GM12801 (cell line): ENCODE results near the gene CCDC82.

ENCODE experiments used
- TF ChIP-seq, protein P1 (sequence below): IDR thresholded peaks from one replicate; pipeline ENCODE4 v1.5.1; 2011; ENCODE audit warnings: control low read depth; ENCODE audit not compliant: insufficient read length; ENCODE audit errors: extremely low read depth

CCDC82 gene

GRCh38 chr11:96339706-96340554 is 49.8 kb downstream of the CCDC82 start:
- TF ChIP-seq, protein P1, sequence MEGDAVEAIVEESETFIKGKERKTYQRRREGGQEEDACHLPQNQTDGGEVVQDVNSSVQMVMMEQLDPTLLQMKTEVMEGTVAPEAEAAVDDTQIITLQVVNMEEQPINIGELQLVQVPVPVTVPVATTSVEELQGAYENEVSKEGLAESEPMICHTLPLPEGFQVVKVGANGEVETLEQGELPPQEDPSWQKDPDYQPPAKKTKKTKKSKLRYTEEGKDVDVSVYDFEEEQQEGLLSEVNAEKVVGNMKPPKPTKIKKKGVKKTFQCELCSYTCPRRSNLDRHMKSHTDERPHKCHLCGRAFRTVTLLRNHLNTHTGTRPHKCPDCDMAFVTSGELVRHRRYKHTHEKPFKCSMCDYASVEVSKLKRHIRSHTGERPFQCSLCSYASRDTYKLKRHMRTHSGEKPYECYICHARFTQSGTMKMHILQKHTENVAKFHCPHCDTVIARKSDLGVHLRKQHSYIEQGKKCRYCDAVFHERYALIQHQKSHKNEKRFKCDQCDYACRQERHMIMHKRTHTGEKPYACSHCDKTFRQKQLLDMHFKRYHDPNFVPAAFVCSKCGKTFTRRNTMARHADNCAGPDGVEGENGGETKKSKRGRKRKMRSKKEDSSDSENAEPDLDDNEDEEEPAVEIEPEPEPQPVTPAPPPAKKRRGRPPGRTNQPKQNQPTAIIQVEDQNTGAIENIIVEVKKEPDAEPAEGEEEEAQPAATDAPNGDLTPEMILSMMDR = no peak

GRCh38 chr11:96338910-96339705 is 50.6 kb downstream of the CCDC82 start:
- TF ChIP-seq, protein P1 = no peak

GRCh38 chr11:96337541-96338431 is 51.9 kb downstream of the CCDC82 start:
- TF ChIP-seq, protein P1 = no peak

- TF ChIP-seq, protein P1 = no peak
Observed at GRCh38 chr11:96335388-96335787, 54.3 kb downstream of the CCDC82 start.

- TF ChIP-seq, protein P1 = no peak
Observed at GRCh38 chr11:96334219-96334618, 55.5 kb downstream of the CCDC82 start.

GRCh38 chr11:96333191-96333719 is 56.5 kb downstream of the CCDC82 start:
- TF ChIP-seq, protein P1 = no peak
